HG03558 (cell line): ENCODE measurements around the gene GALNT8.

ENCODE experiments used
- ATAC-seq: cut with Tn5 transposase; IDR thresholded peaks from one replicate; pipeline ENCODE4 v1.9.1; 2021; ENCODE audit warnings: moderate number of reproducible peaks; ENCODE audit not compliant: unreplicated experiment; ENCODE audit errors: extremely low read depth

The GALNT8 gene

GRCh38 chr12:4791497-4791896, 71.3 kb downstream of the GALNT8 start:
- ATAC-seq, result no peak

- no peak for ATAC-seq
These were observed 74.3 kb downstream of the GALNT8 start for GRCh38 chr12:4794491-4794890.

- ATAC-seq, result no peak
These were observed 76.0 kb downstream of the GALNT8 start for GRCh38 chr12:4796216-4796615.

GRCh38 chr12:4796694-4797482, 76.7 kb downstream of the GALNT8 start:
- no peak for ATAC-seq

GRCh38 chr12:4800555-4800954, 80.4 kb downstream of the GALNT8 start:
- no peak for ATAC-seq

- no peak for ATAC-seq
These were observed 82.6 kb downstream of the GALNT8 start for GRCh38 chr12:4802841-4803240.

GRCh38 chr12:4806439-4807115, 86.4 kb downstream of the GALNT8 start:
- no peak for ATAC-seq

- ATAC-seq, result no peak
These were observed 87.0 kb downstream of the GALNT8 start for GRCh38 chr12:4807116-4807783.

GRCh38 chr12:4807813-4808212, 87.6 kb downstream of the GALNT8 start:
- no peak for ATAC-seq

- ATAC-seq, result no peak
These were observed 88.8 kb downstream of the GALNT8 start for GRCh38 chr12:4809013-4809448.

- no peak for ATAC-seq
These were observed 89.4 kb downstream of the GALNT8 start for GRCh38 chr12:4809449-4810218.

- ATAC-seq, result no peak
These were observed 90.0 kb downstream of the GALNT8 start for GRCh38 chr12:4810219-4810671.

- no peak for ATAC-seq
These were observed 92.6 kb downstream of the GALNT8 start for GRCh38 chr12:4812624-4813327.

GRCh38 chr12:4813741-4814140, 93.5 kb downstream of the GALNT8 start:
- no peak for ATAC-seq

GRCh38 chr12:4814485-4814884, 94.3 kb downstream of the GALNT8 start:
- ATAC-seq, result no peak

GRCh38 chr12:4816744-4817525, 96.7 kb downstream of the GALNT8 start:
- no peak for ATAC-seq

- no peak for ATAC-seq
These were observed 97.7 kb downstream of the GALNT8 start for GRCh38 chr12:4817880-4818279.

- ATAC-seq, result no peak
These were observed 99.5 kb downstream of the GALNT8 start for GRCh38 chr12:4819654-4820053.

- no peak for ATAC-seq
These were observed 100.8 kb downstream of the GALNT8 start for GRCh38 chr12:4820971-4821370.
